Ecto neural progenitor cell (in vitro differentiated cells): ENCODE results near the gene ALG13.
"Not testable (repeated sequence)": the region's sequence is repeated elsewhere in the genome, so short reads cannot be mapped to it uniquely, and the experiment has no call there.

Source experiments
- DNase-seq: peaks from one replicate; pipeline ENCODE4 v3.0.0-alpha.2; 2018; ENCODE audit warnings: low spot score

The ALG13 gene

GRCh38 chrX:111680988-111681779 is at the start of gene ALG13:
Gene ALG13 (plus strand): TSS chrX:111681170. CDS start chrX:111681219, 49 bp downstream.
- DNase-seq, result peak; percentile 92

GRCh38 chrX:111634823-111635729 is 45.9 kb upstream of the ALG13 start:
- no peak for DNase-seq

DNA sequence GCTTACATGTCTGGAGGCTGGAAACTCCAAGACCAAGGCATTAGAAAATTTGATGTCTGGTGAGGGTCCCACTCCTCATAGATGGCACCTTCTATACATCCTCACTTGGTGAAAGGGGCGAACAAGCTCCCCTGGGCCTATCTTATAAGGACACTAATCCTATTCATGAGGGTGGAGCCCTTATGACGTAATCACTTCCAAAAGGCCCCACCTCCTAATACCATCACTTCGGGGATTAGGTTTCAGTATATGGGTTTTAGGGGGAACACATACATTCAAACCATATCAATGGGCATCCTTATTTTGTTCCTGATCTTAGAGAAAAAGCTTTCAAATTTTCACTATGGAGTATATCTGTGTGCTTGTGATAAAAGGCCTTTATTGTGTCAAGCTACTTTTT is 39.0 kb upstream of the ALG13 start:
- DNase-seq, result no peak

DNA sequence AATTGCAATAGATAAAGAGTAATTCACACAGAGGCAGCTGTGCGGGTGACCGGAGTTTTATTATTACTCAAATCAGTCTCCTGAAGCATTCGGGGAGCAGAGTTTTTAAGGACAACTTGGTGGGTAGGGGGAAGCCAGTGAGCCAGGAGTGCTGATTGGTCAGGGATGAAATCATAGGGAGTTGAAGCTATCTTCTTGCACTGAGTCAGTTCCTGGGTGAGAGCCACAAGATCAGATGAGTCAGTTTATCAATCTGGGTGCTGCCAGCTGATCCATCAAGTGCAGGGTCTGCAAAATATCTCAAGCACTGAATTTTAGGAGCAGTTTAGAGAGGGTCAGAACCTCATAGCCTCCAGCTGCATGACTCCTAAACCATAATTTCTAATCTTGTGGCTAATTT is 35.8 kb upstream of the ALG13 start:
- not testable (repeated sequence) for DNase-seq

DNA sequence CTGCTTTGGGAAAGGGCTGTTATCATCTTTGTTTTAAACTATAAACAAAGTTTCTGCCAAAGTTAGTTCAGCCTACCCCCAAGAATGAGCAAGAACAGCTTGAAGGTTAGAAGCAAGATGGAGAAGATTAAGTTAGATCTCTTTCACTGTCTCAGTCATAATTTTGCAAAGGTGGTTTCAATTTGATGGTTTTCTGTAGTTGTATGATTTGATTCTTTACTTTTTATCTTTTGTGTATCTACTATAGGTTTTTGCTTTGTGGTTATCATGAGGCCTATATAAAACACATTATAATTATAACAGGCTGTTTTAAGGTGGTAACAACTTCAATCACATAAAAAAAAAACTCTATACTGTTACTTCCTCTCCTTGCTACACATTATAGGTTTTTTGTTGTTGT is 35.4 kb upstream of the ALG13 start:
- DNase-seq, result no peak

DNA sequence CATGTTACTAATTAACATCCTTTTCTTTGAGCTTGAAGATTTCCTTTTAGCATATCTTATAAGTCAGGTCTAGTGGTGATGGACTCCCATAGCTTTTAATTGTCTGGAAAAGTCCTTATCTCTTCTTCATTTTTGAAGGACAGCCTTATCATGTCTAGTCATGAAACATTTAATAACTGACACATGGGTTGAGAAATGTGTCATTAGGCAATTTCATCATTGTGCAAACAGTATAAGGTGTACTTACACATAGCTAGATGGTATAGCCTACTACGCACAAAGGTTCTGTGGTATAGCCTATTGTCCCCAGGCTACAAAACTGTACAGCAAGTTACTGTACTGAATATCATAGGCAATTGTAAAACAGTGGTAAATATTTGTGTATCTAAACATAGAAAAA is 34.5 kb upstream of the ALG13 start:
- no peak for DNase-seq

GRCh38 chrX:111648802-111649201 is 32.2 kb upstream of the ALG13 start:
- no peak for DNase-seq

GRCh38 chrX:111649638-111650037 is 31.3 kb upstream of the ALG13 start:
- no peak for DNase-seq

GRCh38 chrX:111650845-111651244 is 30.1 kb upstream of the ALG13 start:
- DNase-seq, result no peak

DNA sequence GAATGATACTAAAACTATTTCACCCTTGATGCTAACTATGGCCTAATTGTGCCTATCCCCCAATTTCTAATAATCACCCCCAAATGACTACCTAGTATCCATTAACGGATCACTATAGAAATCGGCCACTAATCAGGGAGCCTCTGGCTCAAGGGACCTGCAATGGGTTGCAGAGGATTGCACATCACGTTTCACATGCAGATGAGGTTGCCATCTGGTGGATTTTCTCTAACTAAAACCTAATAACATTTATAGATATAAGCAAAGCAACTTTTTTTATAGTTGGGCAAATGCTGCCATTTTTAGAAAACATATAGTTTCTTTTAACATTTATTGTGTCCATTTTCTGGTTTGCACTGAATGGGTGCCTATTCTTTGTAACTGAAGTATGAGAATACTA is 28.3 kb upstream of the ALG13 start:
- no peak for DNase-seq

- DNase-seq, result no peak
Measured at GRCh38 chrX:111661241-111661640, 19.7 kb upstream of the ALG13 start.

- no peak for DNase-seq
Measured at GRCh38 chrX:111662292-111662691, 18.7 kb upstream of the ALG13 start.

- no peak for DNase-seq
Measured at GRCh38 chrX:111671668-111672067, 9.3 kb upstream of the ALG13 start.

GRCh38 chrX:111687305-111687704 is 6.3 kb downstream of the ALG13 start:
- no peak for DNase-seq

GRCh38 chrX:111695297-111695880 is 14.4 kb downstream of the ALG13 start:
- DNase-seq, result no peak

DNA sequence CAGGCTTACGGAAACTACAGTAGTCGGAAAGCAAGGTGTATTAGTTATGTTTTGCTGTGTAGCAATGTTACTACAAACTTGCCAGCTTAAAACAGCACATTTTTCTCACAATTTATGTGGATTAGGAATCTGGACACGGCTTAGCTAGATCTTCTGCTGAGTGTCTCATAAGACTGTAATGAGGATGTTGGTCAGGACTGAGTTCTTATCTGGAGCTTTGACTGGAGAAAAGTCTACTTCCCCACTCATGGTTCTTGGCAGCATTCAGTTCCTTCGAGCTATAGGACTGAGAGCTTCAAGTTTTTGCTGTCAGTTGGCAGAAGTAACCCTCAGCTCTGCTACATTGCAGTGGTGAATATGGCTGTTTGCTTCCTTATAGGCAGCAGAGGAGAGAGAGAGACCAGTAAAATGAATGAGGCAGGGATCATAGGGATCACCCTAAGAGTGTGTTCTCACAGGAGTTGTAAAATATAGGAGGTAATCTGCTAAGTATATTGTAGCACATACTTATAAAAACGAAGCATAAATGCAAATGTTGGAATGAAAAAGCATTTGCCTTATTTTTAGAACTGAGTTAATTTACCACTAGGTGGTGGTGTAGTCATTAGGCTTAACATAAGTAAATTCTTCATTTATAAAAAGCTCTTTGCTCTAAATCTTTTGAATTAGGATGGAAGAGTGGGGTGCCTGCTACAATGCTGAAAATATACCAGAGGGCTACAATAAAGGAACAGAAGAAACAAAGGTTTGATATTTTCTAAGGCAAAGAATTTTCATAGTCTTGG is 38.6 kb downstream of the ALG13 start:
- no peak for DNase-seq

- no peak for DNase-seq
Measured at GRCh38 chrX:111728096-111728495, 47.1 kb downstream of the ALG13 start.

GRCh38 chrX:111731351-111731750 is 50.4 kb downstream of the ALG13 start:
- no peak for DNase-seq

- no peak for DNase-seq
Measured at GRCh38 chrX:111736571-111736970, 55.6 kb downstream of the ALG13 start.

- no peak for DNase-seq
Measured at GRCh38 chrX:111742018-111742417, 61.0 kb downstream of the ALG13 start.

DNA sequence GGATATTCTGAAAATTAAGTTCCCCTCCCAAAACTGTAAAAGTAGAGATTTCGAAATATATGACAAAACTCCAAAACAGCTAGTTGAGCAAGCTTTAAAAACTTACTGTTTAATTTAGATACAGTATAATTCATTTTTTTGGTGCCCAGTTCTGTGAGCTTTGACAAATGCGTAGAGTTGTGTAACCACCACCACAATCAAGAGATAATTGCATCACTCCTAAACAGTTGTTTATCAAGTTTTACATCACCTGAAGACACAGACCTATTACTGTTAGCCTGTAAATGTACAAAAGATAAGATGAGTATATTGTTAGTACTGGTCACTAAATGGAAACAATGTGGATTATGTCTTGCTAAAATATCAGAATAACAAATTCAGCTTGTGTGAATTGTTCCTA is 62.3 kb downstream of the ALG13 start:
- DNase-seq, result no peak

GRCh38 chrX:111756486-111756885 is 75.5 kb downstream of the ALG13 start:
- no peak for DNase-seq
